Right atrium auricular region (tissue), 2 donors: ENCODE results near the gene SLC1A4. TPM values are rescaled to one million over a fixed set of nuclear protein-coding genes. Genes with fewer than 3 reads are reported as not detected.

Experiments
- DNase-seq: peaks from one replicate; pipeline ENCODE4 v3.0.0-alpha.2; 2019; ENCODE audit warnings: low spot score
- H3K27ac ChIP-seq, 2 donors: fragments of 200-600 bp; sonication (generic); 1 replicate in 1 of 2; 2 replicates in 1 of 2; pipeline ENCODE4 v1.5.1; 2016 to 2019
- H3K27me3 ChIP-seq, 2 donors: fragments of 200-600 bp; sonication (generic); one replicate each; pipeline versions ENCODE4 v1.5.1 to v1.6.0; 2017 to 2019
- H3K36me3 ChIP-seq: fragments of 200-600 bp; sonication (generic); one replicate; pipeline ENCODE4 v1.5.1; 2016
- H3K4me1 ChIP-seq, 2 donors: fragments of 200-600 bp; sonication (generic); one replicate each; pipeline versions ENCODE4 v1.5.1 to v1.6.0; 2017 to 2019
- H3K4me3 ChIP-seq, 2 donors: fragments of 200-600 bp; sonication (generic); 1 replicate in 1 of 2; 2 replicates in 1 of 2; pipeline ENCODE4 v1.5.1; 2017 to 2019; ENCODE audit warnings: mild to moderate bottlenecking in 1 of 2, moderate library complexity in 1 of 2
- H3K9me3 ChIP-seq, 2 donors: fragments of 200-600 bp; sonication (generic); one replicate each; pipeline ENCODE4 v1.5.1; 2019
- total RNA-seq, 2 donors: library from RNA; depleted of rRNA; stranded (reverse); fragments of >200 nt; gene quantifications; one replicate each; pipeline ENCODE4 v1.1.0, GENCODE V29; 2016
- TF ChIP-seq, protein P1 (sequence below), 2 donors: fragments of 200-600 bp; sonication (generic); IDR thresholded peaks; one replicate each; pipeline ENCODE4 v1.5.1; 2019; ENCODE audit warnings: antibody characterized with exemption in 2 of 2

The SLC1A4 gene
- total RNA-seq, 2 donors from 2014 or later: 2.2 to 6.0 TPM

DNA sequence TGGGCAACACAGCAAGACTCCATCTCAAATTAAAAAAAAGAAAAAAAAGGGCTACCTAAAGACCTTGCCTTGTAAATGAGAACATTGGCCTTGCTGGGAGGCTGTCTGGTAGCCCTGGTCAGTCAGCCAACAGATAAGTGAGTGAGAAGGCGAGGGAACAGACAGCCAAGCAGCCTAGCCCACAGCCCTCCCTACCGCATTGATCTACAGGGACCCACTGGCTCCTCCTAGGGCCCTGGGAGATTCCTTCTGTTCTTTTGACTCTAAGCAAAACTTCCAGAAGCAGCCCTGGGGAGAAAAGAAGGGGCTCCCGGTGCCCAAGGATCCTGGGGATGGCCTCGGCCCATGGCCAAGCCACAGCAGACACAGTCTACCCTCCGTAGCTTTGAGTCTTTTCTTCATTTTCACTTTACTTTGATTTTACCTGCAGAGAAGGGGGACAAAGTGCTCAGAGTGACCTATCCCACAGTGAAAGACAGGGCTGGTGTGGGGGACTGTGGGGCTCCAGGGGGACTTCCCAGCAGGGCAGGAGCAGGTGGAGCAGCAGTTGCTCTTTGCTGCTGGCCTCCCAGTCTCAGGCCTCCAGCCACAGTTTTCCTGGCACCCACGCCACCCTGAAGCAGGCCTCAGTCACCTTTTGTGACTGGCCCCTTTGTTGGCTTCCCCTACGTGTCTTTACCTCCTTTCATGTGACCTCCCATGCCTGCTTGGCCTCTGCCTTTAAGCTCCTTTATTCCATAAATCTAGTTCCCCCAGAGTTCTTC, 72.1 kb downstream of the SLC1A4 start:
- no peak for DNase-seq
- Histone ChIP-seq H3K27me3 (no peaks in the 10 kb centered on the region), H3K9me3 (no peaks in the 10 kb centered on the region), H3K4me3 (no peak overlapping the region), H3K36me3 (no peaks in the 10 kb centered on the region), H3K27ac (no peak overlapping the region), H3K4me1 (peaks cover 0 to 68% of the 10 kb centered on the region in 2 donors)
- TF ChIP-seq, protein P1, sequence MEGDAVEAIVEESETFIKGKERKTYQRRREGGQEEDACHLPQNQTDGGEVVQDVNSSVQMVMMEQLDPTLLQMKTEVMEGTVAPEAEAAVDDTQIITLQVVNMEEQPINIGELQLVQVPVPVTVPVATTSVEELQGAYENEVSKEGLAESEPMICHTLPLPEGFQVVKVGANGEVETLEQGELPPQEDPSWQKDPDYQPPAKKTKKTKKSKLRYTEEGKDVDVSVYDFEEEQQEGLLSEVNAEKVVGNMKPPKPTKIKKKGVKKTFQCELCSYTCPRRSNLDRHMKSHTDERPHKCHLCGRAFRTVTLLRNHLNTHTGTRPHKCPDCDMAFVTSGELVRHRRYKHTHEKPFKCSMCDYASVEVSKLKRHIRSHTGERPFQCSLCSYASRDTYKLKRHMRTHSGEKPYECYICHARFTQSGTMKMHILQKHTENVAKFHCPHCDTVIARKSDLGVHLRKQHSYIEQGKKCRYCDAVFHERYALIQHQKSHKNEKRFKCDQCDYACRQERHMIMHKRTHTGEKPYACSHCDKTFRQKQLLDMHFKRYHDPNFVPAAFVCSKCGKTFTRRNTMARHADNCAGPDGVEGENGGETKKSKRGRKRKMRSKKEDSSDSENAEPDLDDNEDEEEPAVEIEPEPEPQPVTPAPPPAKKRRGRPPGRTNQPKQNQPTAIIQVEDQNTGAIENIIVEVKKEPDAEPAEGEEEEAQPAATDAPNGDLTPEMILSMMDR (IDR thresholded peaks at IDR 0.05): no peak

DNA sequence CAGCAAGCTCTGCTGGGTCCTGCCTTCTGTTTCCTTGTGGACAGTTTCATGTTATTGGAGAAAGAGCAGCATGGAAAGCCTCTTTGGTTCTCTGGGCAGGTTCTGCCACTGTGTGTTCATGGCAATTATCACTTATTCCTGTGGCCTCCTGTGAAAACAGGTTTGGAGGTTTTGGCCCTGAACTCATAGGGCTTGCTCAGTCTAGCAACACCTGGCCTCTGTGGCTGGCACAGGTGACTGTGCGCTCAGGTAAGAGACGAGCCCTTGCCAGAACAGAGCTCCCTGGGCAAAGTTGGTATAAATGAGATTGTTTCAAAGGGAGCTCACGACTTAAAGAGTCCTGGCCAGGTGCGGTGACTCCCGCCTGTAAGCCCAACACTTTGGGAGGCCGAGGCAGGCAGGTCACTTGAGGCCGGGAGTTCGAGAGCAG, 72.7 kb downstream of the SLC1A4 start:
- Histone ChIP-seq H3K27ac (no peak overlapping the region), H3K4me3 (no peak overlapping the region)

DNA sequence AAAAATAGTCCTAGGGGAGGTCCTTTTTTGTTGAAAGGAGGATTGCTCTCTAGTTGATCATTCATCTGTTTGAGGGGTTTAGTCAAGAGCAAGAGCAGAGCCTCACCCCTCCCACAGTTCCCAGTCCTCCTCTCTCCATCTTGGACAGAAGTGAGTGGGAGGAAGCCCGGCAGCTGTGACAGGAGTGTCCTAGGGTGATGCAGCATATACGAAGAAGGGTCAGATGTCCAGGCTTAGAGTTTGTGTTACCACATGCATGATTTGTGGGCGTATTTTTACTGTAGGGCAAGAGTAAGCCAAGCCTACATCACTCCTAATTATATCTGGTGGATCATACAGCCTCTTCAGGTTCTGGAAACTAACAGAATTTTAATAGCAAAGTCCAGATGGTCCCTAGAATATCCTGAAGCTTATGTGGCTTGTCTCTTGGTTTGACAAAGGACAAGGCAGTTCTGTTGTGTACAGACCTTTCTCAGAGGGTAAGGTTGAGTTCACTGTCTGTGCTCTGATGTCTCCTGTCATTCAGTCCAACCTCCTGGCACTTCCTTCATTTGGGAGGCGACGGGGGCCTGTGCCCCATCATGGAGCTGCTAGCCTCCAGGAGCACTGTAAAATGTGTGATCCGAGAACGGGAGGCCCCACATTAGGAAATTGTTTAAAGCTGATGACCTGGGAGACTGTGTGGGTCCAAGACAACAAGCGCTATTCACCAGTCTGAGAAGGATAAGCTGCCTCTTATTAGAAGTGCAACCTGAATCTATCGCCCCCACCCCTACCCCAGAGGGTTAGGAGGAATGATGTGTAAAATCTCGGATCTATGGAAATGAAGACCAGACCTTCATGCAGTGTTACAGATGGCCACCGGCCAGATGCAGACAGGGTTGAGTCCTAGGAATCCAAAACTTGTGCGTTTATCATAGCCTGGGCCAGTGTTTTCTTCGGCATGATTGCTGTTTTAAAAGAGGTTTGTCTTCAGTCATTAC, 73.9 kb downstream of the SLC1A4 start:
- peaks cover 0 to 68% of the 10 kb centered on the region in 2 donors for H3K4me1 ChIP-seq
- no peaks in the 10 kb centered on the region for H3K36me3 ChIP-seq
- DNase-seq: no peak
- no peak overlapping the region for H3K27ac ChIP-seq
- TF ChIP-seq, protein P1 (IDR thresholded peaks at IDR 0.05): no peak
- H3K4me3 ChIP-seq: no peak overlapping the region
- no peaks in the 10 kb centered on the region for H3K27me3 ChIP-seq
- H3K9me3 ChIP-seq: no peaks in the 10 kb centered on the region

More for the DNA sequence above, 72.7 kb downstream of the SLC1A4 start:
- no peak for DNase-seq
- Histone ChIP-seq H3K4me1 (peaks cover 0 to 67% of the 10 kb centered on the region in 2 donors), H3K9me3 (no peaks in the 10 kb centered on the region), H3K36me3 (no peaks in the 10 kb centered on the region), H3K27me3 (no peaks in the 10 kb centered on the region)
- TF ChIP-seq, protein P1 (IDR thresholded peaks at IDR 0.05): no peak

DNA sequence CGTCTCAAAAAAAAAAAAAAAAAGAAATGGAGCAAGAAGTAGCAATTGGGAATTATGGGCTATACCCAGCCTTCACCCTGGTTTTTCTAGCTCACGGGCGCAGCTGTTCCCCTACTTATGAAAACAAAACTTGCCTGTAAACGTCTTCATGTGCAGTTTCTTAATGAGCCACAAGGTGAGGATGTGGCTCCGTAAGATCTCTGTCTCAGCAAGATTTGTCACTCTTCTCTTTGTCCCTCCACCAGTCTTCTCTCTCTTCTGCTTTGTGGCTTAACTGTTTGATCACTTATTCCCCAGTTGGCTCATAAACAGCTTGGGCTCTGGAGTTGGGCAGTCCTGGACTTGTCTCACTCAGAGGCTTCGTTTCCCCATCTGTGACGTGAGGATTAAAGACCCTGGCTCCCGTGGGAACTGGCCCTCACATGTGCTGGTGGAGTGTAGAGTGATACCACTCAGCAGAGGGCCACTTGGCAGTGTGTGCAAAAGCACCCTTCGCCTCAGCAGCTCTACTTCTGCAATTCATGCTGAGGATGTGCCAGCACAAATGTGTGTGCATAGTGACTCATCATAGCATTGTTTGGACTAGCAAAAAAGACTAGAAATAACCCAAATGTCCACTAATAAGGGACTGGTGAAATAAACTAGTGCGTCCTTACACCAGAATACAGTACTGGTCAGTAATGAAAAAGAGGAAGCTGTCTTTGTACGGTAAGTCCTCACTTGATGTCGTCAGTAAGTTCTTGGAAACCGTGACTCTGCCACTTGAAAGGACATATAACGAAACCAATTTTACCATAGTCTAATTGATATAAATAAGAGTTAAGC, 75.7 kb downstream of the SLC1A4 start:
- TF ChIP-seq, protein P1 (IDR thresholded peaks at IDR 0.05): peak; percentile 52 to 78
- Histone ChIP-seq H3K9me3 (no peaks in the 10 kb centered on the region), H3K36me3 (no peaks in the 10 kb centered on the region), H3K27ac (peak overlapping the region; percentile 8 to 60), H3K4me3 (no peak overlapping the region), H3K27me3 (no peaks in the 10 kb centered on the region), H3K4me1 (peaks cover 0 to 70% of the 10 kb centered on the region in 2 donors)
- peak; percentile 88 for DNase-seq
